ENCODE results near the gene SYNDIG1. TPM values are rescaled to one million over a fixed set of nuclear protein-coding genes. Genes with fewer than 3 reads are reported as not detected.

Gene SYNDIG1
- polyA plus RNA-seq, 2 donors = 0.01 TPM; not detected in 1

GRCh38 chr20:24607402-24607801 is 138.0 kb downstream of the SYNDIG1 start:
- Histone ChIP-seq H3K27ac (ENCODE audit: low read depth in 2 of 2, low read length in 1 of 2) (no peak overlapping the region), H3K27me3 (ENCODE audit: control insufficient read depth in 1 of 2, insufficient read depth in 2 of 2, low read length in 2 of 2) (no peaks in the 10 kb centered on the region), H3K9me3 (ENCODE audit: control insufficient read depth in 2 of 2, insufficient read depth in 1 of 2, low read depth in 1 of 2, low read length in 1 of 2) (peaks cover 0 to 5% of the 10 kb centered on the region in 2 donors), H3K36me3 (ENCODE audit: control insufficient read depth in 2 of 2, insufficient read depth in 2 of 2, low read length in 1 of 2) (no peaks in the 10 kb centered on the region), H3K4me1 (ENCODE audit: control insufficient read depth in 2 of 2, insufficient read depth in 2 of 2, low read length in 1 of 2) (no peaks in the 10 kb centered on the region), H3K4me3 (ENCODE audit: low read depth in 1 of 2, low read length in 2 of 2) (no peak overlapping the region)
- WGBS, 2 donors = 88 to 91% methylated on average over 12 of the region's 12 CpGs

- Histone ChIP-seq H3K27ac (ENCODE audit: low read depth in 2 of 2, low read length in 1 of 2) (no peak overlapping the region), H3K4me1 (ENCODE audit: control insufficient read depth in 2 of 2, insufficient read depth in 2 of 2, low read length in 1 of 2) (no peaks in the 10 kb centered on the region), H3K36me3 (ENCODE audit: control insufficient read depth in 2 of 2, insufficient read depth in 2 of 2, low read length in 1 of 2) (no peaks in the 10 kb centered on the region), H3K27me3 (ENCODE audit: control insufficient read depth in 1 of 2, insufficient read depth in 2 of 2, low read length in 2 of 2) (no peaks in the 10 kb centered on the region), H3K9me3 (ENCODE audit: control insufficient read depth in 2 of 2, insufficient read depth in 1 of 2, low read depth in 1 of 2, low read length in 1 of 2) (no peaks in the 10 kb centered on the region), H3K4me3 (ENCODE audit: low read depth in 1 of 2, low read length in 2 of 2) (no peak overlapping the region)
- WGBS, 2 donors = 73 to 77% methylated on average over 9 of the region's 9 CpGs
These were observed 139.7 kb downstream of the SYNDIG1 start for GRCh38 chr20:24608926-24609667.

- no peaks in the 10 kb centered on the region for H3K27me3 ChIP-seq (ENCODE audit: control insufficient read depth in 1 of 2, insufficient read depth in 2 of 2, low read length in 2 of 2)
- H3K27ac ChIP-seq (ENCODE audit: low read depth in 2 of 2, low read length in 1 of 2) = no peak overlapping the region
- no peaks in the 10 kb centered on the region for H3K9me3 ChIP-seq (ENCODE audit: control insufficient read depth in 2 of 2, insufficient read depth in 1 of 2, low read depth in 1 of 2, low read length in 1 of 2)
- H3K36me3 ChIP-seq (ENCODE audit: control insufficient read depth in 2 of 2, insufficient read depth in 2 of 2, low read length in 1 of 2) = no peaks in the 10 kb centered on the region
- H3K4me1 ChIP-seq (ENCODE audit: control insufficient read depth in 2 of 2, insufficient read depth in 2 of 2, low read length in 1 of 2) = no peaks in the 10 kb centered on the region
- H3K4me3 ChIP-seq (ENCODE audit: low read depth in 1 of 2, low read length in 2 of 2) = no peak overlapping the region
- WGBS, 2 donors = 34 to 45% methylated on average over 2 of the region's 2 CpGs
These were observed 140.3 kb downstream of the SYNDIG1 start for GRCh38 chr20:24609757-24610156.

- 70 to 77% methylated on average over 16 of the region's 16 CpGs for WGBS, 2 donors
These were observed 141.1 kb downstream of the SYNDIG1 start for GRCh38 chr20:24610341-24611115.

GRCh38 chr20:24611360-24612140 is 142.1 kb downstream of the SYNDIG1 start:
- WGBS, 2 donors = 87 to 89% methylated on average over 5 of the region's 5 CpGs
- no peaks in the 10 kb centered on the region for H3K36me3 ChIP-seq (ENCODE audit: control insufficient read depth in 2 of 2, insufficient read depth in 2 of 2, low read length in 1 of 2)
- no peaks in the 10 kb centered on the region for H3K9me3 ChIP-seq (ENCODE audit: control insufficient read depth in 2 of 2, insufficient read depth in 1 of 2, low read depth in 1 of 2, low read length in 1 of 2)
- no peaks in the 10 kb centered on the region for H3K4me1 ChIP-seq (ENCODE audit: control insufficient read depth in 2 of 2, insufficient read depth in 2 of 2, low read length in 1 of 2)
- H3K4me3 ChIP-seq (ENCODE audit: low read depth in 1 of 2, low read length in 2 of 2) = no peak overlapping the region
- H3K27me3 ChIP-seq (ENCODE audit: control insufficient read depth in 1 of 2, insufficient read depth in 2 of 2, low read length in 2 of 2) = no peaks in the 10 kb centered on the region
- H3K27ac ChIP-seq (ENCODE audit: low read depth in 2 of 2, low read length in 1 of 2) = no peak overlapping the region

More at GRCh38 chr20:24610341-24611115, 141.1 kb downstream of the SYNDIG1 start:
- Histone ChIP-seq H3K27ac (ENCODE audit: low read depth in 2 of 2, low read length in 1 of 2) (no peak overlapping the region), H3K36me3 (ENCODE audit: control insufficient read depth in 2 of 2, insufficient read depth in 2 of 2, low read length in 1 of 2) (no peaks in the 10 kb centered on the region), H3K4me3 (ENCODE audit: low read depth in 1 of 2, low read length in 2 of 2) (no peak overlapping the region), H3K27me3 (ENCODE audit: control insufficient read depth in 1 of 2, insufficient read depth in 2 of 2, low read length in 2 of 2) (no peaks in the 10 kb centered on the region), H3K9me3 (ENCODE audit: control insufficient read depth in 2 of 2, insufficient read depth in 1 of 2, low read depth in 1 of 2, low read length in 1 of 2) (no peaks in the 10 kb centered on the region), H3K4me1 (ENCODE audit: control insufficient read depth in 2 of 2, insufficient read depth in 2 of 2, low read length in 1 of 2) (no peaks in the 10 kb centered on the region)

GRCh38 chr20:24612799-24613775 is 143.7 kb downstream of the SYNDIG1 start:
- no peak overlapping the region for H3K27ac ChIP-seq (ENCODE audit: low read depth in 2 of 2, low read length in 1 of 2)
- WGBS, 2 donors = 83 to 85% methylated on average over 16 of the region's 16 CpGs
- no peak overlapping the region for H3K4me3 ChIP-seq (ENCODE audit: low read depth in 1 of 2, low read length in 2 of 2)
- H3K4me1 ChIP-seq (ENCODE audit: control insufficient read depth in 2 of 2, insufficient read depth in 2 of 2, low read length in 1 of 2) = no peaks in the 10 kb centered on the region
- H3K27me3 ChIP-seq (ENCODE audit: control insufficient read depth in 1 of 2, insufficient read depth in 2 of 2, low read length in 2 of 2) = no peaks in the 10 kb centered on the region
- H3K36me3 ChIP-seq (ENCODE audit: control insufficient read depth in 2 of 2, insufficient read depth in 2 of 2, low read length in 1 of 2) = no peaks in the 10 kb centered on the region
- H3K9me3 ChIP-seq (ENCODE audit: control insufficient read depth in 2 of 2, insufficient read depth in 1 of 2, low read depth in 1 of 2, low read length in 1 of 2) = peaks cover 0 to 2% of the 10 kb centered on the region in 2 donors

GRCh38 chr20:24614341-24614740 is 144.9 kb downstream of the SYNDIG1 start:
- peaks cover 0 to 2% of the 10 kb centered on the region in 2 donors for H3K9me3 ChIP-seq (ENCODE audit: control insufficient read depth in 2 of 2, insufficient read depth in 1 of 2, low read depth in 1 of 2, low read length in 1 of 2)
- WGBS, 2 donors = 58 to 72% methylated on average over 1 of the region's 1 CpG
- H3K27me3 ChIP-seq (ENCODE audit: control insufficient read depth in 1 of 2, insufficient read depth in 2 of 2, low read length in 2 of 2) = no peaks in the 10 kb centered on the region
- no peak overlapping the region for H3K27ac ChIP-seq (ENCODE audit: low read depth in 2 of 2, low read length in 1 of 2)
- no peak overlapping the region for H3K4me3 ChIP-seq (ENCODE audit: low read depth in 1 of 2, low read length in 2 of 2)
- H3K36me3 ChIP-seq (ENCODE audit: control insufficient read depth in 2 of 2, insufficient read depth in 2 of 2, low read length in 1 of 2) = no peaks in the 10 kb centered on the region
- H3K4me1 ChIP-seq (ENCODE audit: control insufficient read depth in 2 of 2, insufficient read depth in 2 of 2, low read length in 1 of 2) = no peaks in the 10 kb centered on the region

- H3K36me3 ChIP-seq (ENCODE audit: control insufficient read depth in 2 of 2, insufficient read depth in 2 of 2, low read length in 1 of 2) = no peaks in the 10 kb centered on the region
These were observed 145.9 kb downstream of the SYNDIG1 start for GRCh38 chr20:24615353-24615752.

More at GRCh38 chr20:24615353-24615752, 145.9 kb downstream of the SYNDIG1 start:
- peaks cover 0 to 2% of the 10 kb centered on the region in 2 donors for H3K9me3 ChIP-seq (ENCODE audit: control insufficient read depth in 2 of 2, insufficient read depth in 1 of 2, low read depth in 1 of 2, low read length in 1 of 2)
- no peak overlapping the region for H3K4me3 ChIP-seq (ENCODE audit: low read depth in 1 of 2, low read length in 2 of 2)
- no peak overlapping the region for H3K27ac ChIP-seq (ENCODE audit: low read depth in 2 of 2, low read length in 1 of 2)
- 85 to 91% methylated on average over 8 of the region's 8 CpGs for WGBS, 2 donors
- H3K27me3 ChIP-seq (ENCODE audit: control insufficient read depth in 1 of 2, insufficient read depth in 2 of 2, low read length in 2 of 2) = no peaks in the 10 kb centered on the region
- no peaks in the 10 kb centered on the region for H3K4me1 ChIP-seq (ENCODE audit: control insufficient read depth in 2 of 2, insufficient read depth in 2 of 2, low read length in 1 of 2)

Measured in esophagus (tissue), 2 donors.